Measurements from ENCODE around the gene FXYD2. TPM values are rescaled to one million over a fixed set of nuclear protein-coding genes. Genes with fewer than 3 reads are reported as not detected.

FXYD2 gene
- total and polyA plus RNA-seq, 3 experiments from 2014 or later, result 5.4 to 67.9 (median 8.0) TPM

- peaks cover 0 to 8% (median 0%) of the 10 kb centered on the region in 5 donors for H3K9me3 Mint-ChIP-seq
- no peak overlapping the region for H3K4me3 Mint-ChIP-seq
- H3K4me1 Mint-ChIP-seq, result peaks cover 9 to 10% (median 9%) of the 10 kb centered on the region in 3 donors
- Histone ChIP-seq H3K27ac (ENCODE audit: low read depth, low read length) (no peak overlapping the region), H3K9me3 (ENCODE audit: low read length) (no peaks in the 10 kb centered on the region), H3K36me3 (ENCODE audit: insufficient read depth, low read length) (no peaks in the 10 kb centered on the region), H3K4me3 (ENCODE audit: low read length) (no peak overlapping the region), H3K27me3 (ENCODE audit: insufficient read depth, low read length, poor library complexity, severe bottlenecking) (no peaks in the 10 kb centered on the region), H3K4me1 (ENCODE audit: insufficient read depth, low read length) (no peaks in the 10 kb centered on the region)
- DNase-seq, result no peak
- ChIA-PET POLR2A (no interaction called here), CTCF (interaction anchor here (1.3 to 1.8 kb wide), 2 partner anchors 45 to 95 kb away, joined by 4 to 9 read pairs; no protein-coding TSS in a partner anchor)
- H3K27me3 Mint-ChIP-seq, result peaks cover 7 to 30% of the 10 kb centered on the region in 2 donors
- H3K27ac Mint-ChIP-seq, result peak overlapping the region in 1 of 8 donors; percentile 70
- H3K36me3 Mint-ChIP-seq, result peaks cover 0 to 6% (median 3%) of the 10 kb centered on the region in 3 donors
Measured at GRCh38 chr11:117852309-117852708, 27.8 kb upstream of the FXYD2 start.

- no peaks in the 10 kb centered on the region for H3K4me1 ChIP-seq (ENCODE audit: insufficient read depth, low read length)
- Mint-ChIP-seq H3K9me3 (peaks cover 0 to 8% (median 0%) of the 10 kb centered on the region in 5 donors), H3K27me3 (peaks cover 7 to 26% of the 10 kb centered on the region in 2 donors), H3K27ac (peak overlapping the region in 1 of 8 donors; percentile 17), H3K36me3 (peaks cover 0 to 6% (median 2%) of the 10 kb centered on the region in 3 donors), H3K4me3 (no peak overlapping the region), H3K4me1 (peaks cover 9 to 10% (median 9%) of the 10 kb centered on the region in 3 donors)
- ChIA-PET POLR2A (no interaction called here), CTCF (interaction anchor here (1.3 to 1.8 kb wide), 2 partner anchors 44 to 95 kb away, joined by 4 to 9 read pairs; no protein-coding TSS in a partner anchor)
- H3K27ac ChIP-seq (ENCODE audit: low read depth, low read length), result no peak overlapping the region
- H3K27me3 ChIP-seq (ENCODE audit: insufficient read depth, low read length, poor library complexity, severe bottlenecking), result no peaks in the 10 kb centered on the region
- no peak overlapping the region for H3K4me3 ChIP-seq (ENCODE audit: low read length)
- no peaks in the 10 kb centered on the region for H3K36me3 ChIP-seq (ENCODE audit: insufficient read depth, low read length)
- H3K9me3 ChIP-seq (ENCODE audit: low read length), result no peaks in the 10 kb centered on the region
- no peak for DNase-seq
Measured at GRCh38 chr11:117851852-117852251, 27.3 kb upstream of the FXYD2 start.

- Mint-ChIP-seq H3K4me3 (no peak overlapping the region), H3K27ac (no peak overlapping the region)
- POLR2A ChIA-PET, result no interaction called here
Measured at GRCh38 chr11:117851106-117851505, 26.6 kb upstream of the FXYD2 start.

GRCh38 chr11:117849781-117850414, 25.4 kb upstream of the FXYD2 start:
- Histone ChIP-seq H3K36me3 (ENCODE audit: insufficient read depth, low read length) (no peaks in the 10 kb centered on the region), H3K9me3 (ENCODE audit: low read length) (no peaks in the 10 kb centered on the region), H3K27me3 (ENCODE audit: insufficient read depth, low read length, poor library complexity, severe bottlenecking) (no peaks in the 10 kb centered on the region), H3K27ac (ENCODE audit: low read depth, low read length) (no peak overlapping the region), H3K4me3 (ENCODE audit: low read length) (no peak overlapping the region), H3K4me1 (ENCODE audit: insufficient read depth, low read length) (no peaks in the 10 kb centered on the region)
- Mint-ChIP-seq H3K27ac (peak overlapping the region in 3 of 8 donors; percentile 8 to 39 (median 9)), H3K36me3 (peaks cover 0 to 6% (median 2%) of the 10 kb centered on the region in 3 donors), H3K4me3 (peak overlapping the region in 2 of 7 donors; percentile 1 to 49), H3K4me1 (peaks cover 9 to 12% (median 9%) of the 10 kb centered on the region in 3 donors), H3K9me3 (peaks cover 0 to 8% (median 0%) of the 10 kb centered on the region in 5 donors), H3K27me3 (peaks cover 7 to 12% of the 10 kb centered on the region in 2 donors)
- ChIA-PET CTCF (interaction anchor here (1.6 to 1.7 kb wide), 2 partner anchors 97 to 204 kb away, joined by 5 to 7 read pairs; no protein-coding TSS in a partner anchor), POLR2A (interaction anchor here (0.6 kb wide), 1 partner anchor 199 kb away, joined by 4 read pairs; no protein-coding TSS in a partner anchor)
- no peak for DNase-seq

More at GRCh38 chr11:117851106-117851505, 26.6 kb upstream of the FXYD2 start:
- no peaks in the 10 kb centered on the region for H3K4me1 ChIP-seq (ENCODE audit: insufficient read depth, low read length)
- no peak overlapping the region for H3K27ac ChIP-seq (ENCODE audit: low read depth, low read length)
- no peaks in the 10 kb centered on the region for H3K9me3 ChIP-seq (ENCODE audit: low read length)
- no peak overlapping the region for H3K4me3 ChIP-seq (ENCODE audit: low read length)
- H3K36me3 ChIP-seq (ENCODE audit: insufficient read depth, low read length), result no peaks in the 10 kb centered on the region
- peaks cover 0 to 6% (median 2%) of the 10 kb centered on the region in 3 donors for H3K36me3 Mint-ChIP-seq
- H3K27me3 Mint-ChIP-seq, result peaks cover 7 to 21% of the 10 kb centered on the region in 2 donors
- H3K27me3 ChIP-seq (ENCODE audit: insufficient read depth, low read length, poor library complexity, severe bottlenecking), result no peaks in the 10 kb centered on the region
- H3K4me1 Mint-ChIP-seq, result peaks cover 9 to 10% (median 9%) of the 10 kb centered on the region in 3 donors
- CTCF ChIA-PET, result interaction anchor here (1.3 kb wide), 1 partner anchor 96 kb away, joined by 9 read pairs; no protein-coding TSS in a partner anchor
- peaks cover 0 to 8% (median 0%) of the 10 kb centered on the region in 5 donors for H3K9me3 Mint-ChIP-seq
- no peak for DNase-seq

- peaks cover 8% of the 10 kb centered on the region for H3K4me1 ChIP-seq (ENCODE audit: insufficient read depth, low read length)
- H3K27me3 Mint-ChIP-seq, result peaks cover 0 to 3% of the 10 kb centered on the region in 2 donors
- H3K4me3 Mint-ChIP-seq, result no peak overlapping the region
- H3K9me3 ChIP-seq (ENCODE audit: low read length), result no peaks in the 10 kb centered on the region
- H3K4me3 ChIP-seq (ENCODE audit: low read length), result no peak overlapping the region
- peak; percentile 64 to 87 (median 76) for DNase-seq
- no peak overlapping the region for H3K27ac Mint-ChIP-seq
- ChIA-PET POLR2A (interaction anchor here (0.6 to 1.7 kb wide), 3 partner anchors 36 to 209 kb away, joined by 3 to 8 read pairs (median 4); no protein-coding TSS in a partner anchor), CTCF (interaction anchor here (0.7 to 7.1 kb wide), 23 partner anchors 10 to 327 kb away, joined by 3 to 126 read pairs (median 4); no protein-coding TSS in a partner anchor)
- peaks cover 0 to 2% (median 0%) of the 10 kb centered on the region in 5 donors for H3K9me3 Mint-ChIP-seq
- H3K36me3 ChIP-seq (ENCODE audit: insufficient read depth, low read length), result no peaks in the 10 kb centered on the region
- no peak overlapping the region for H3K27ac ChIP-seq (ENCODE audit: low read depth, low read length)
- no peaks in the 10 kb centered on the region for H3K27me3 ChIP-seq (ENCODE audit: insufficient read depth, low read length, poor library complexity, severe bottlenecking)
- no peaks in the 10 kb centered on the region for H3K36me3 Mint-ChIP-seq
- H3K4me1 Mint-ChIP-seq, result peaks cover 2 to 9% (median 4%) of the 10 kb centered on the region in 3 donors
Measured at GRCh38 chr11:117843666-117844484, 19.3 kb upstream of the FXYD2 start.

GRCh38 chr11:117842131-117842941, 17.8 kb upstream of the FXYD2 start:
- Histone ChIP-seq H3K4me3 (ENCODE audit: low read length) (no peak overlapping the region), H3K9me3 (ENCODE audit: low read length) (no peaks in the 10 kb centered on the region), H3K27me3 (ENCODE audit: insufficient read depth, low read length, poor library complexity, severe bottlenecking) (no peaks in the 10 kb centered on the region), H3K27ac (ENCODE audit: low read depth, low read length) (no peak overlapping the region), H3K4me1 (ENCODE audit: insufficient read depth, low read length) (peaks cover 8% of the 10 kb centered on the region), H3K36me3 (ENCODE audit: insufficient read depth, low read length) (no peaks in the 10 kb centered on the region)
- ChIA-PET POLR2A (interaction anchor here (0.7 kb wide), 1 partner anchor 10 kb away, joined by 4 read pairs; no protein-coding TSS in a partner anchor), CTCF (interaction anchor here (0.7 to 7.1 kb wide), 8 partner anchors 14 to 217 kb away, joined by 3 to 126 read pairs (median 13); no protein-coding TSS in a partner anchor)
- peak in 1 of 5 donors; percentile 30 for DNase-seq
- H3K27ac Mint-ChIP-seq, result no peak overlapping the region
- no peaks in the 10 kb centered on the region for H3K36me3 Mint-ChIP-seq
- H3K4me1 Mint-ChIP-seq, result peaks cover 8 to 22% (median 17%) of the 10 kb centered on the region in 3 donors
- H3K4me3 Mint-ChIP-seq, result no peak overlapping the region
- H3K9me3 Mint-ChIP-seq, result peaks cover 0 to 2% (median 0%) of the 10 kb centered on the region in 5 donors
- peaks cover 0 to 5% of the 10 kb centered on the region in 2 donors for H3K27me3 Mint-ChIP-seq

GRCh38 chr11:117841551-117842031, 17.0 kb upstream of the FXYD2 start:
- Mint-ChIP-seq H3K4me1 (peaks cover 8 to 27% (median 18%) of the 10 kb centered on the region in 3 donors), H3K36me3 (no peaks in the 10 kb centered on the region), H3K9me3 (peaks cover 0 to under 1% (median 0%) of the 10 kb centered on the region in 5 donors), H3K4me3 (no peak overlapping the region), H3K27me3 (peaks cover 0 to 5% of the 10 kb centered on the region in 2 donors), H3K27ac (peak overlapping the region in 1 of 8 donors; percentile 23)
- no peaks in the 10 kb centered on the region for H3K36me3 ChIP-seq (ENCODE audit: insufficient read depth, low read length)
- H3K4me1 ChIP-seq (ENCODE audit: insufficient read depth, low read length), result peaks cover 8% of the 10 kb centered on the region
- DNase-seq, result peak in 1 of 5 donors; percentile 28
- H3K4me3 ChIP-seq (ENCODE audit: low read length), result no peak overlapping the region
- ChIA-PET CTCF (interaction anchor here (0.7 to 7.1 kb wide), 7 partner anchors 14 to 217 kb away, joined by 3 to 126 read pairs (median 14); no protein-coding TSS in a partner anchor), POLR2A (no interaction called here)
- no peaks in the 10 kb centered on the region for H3K27me3 ChIP-seq (ENCODE audit: insufficient read depth, low read length, poor library complexity, severe bottlenecking)
- H3K9me3 ChIP-seq (ENCODE audit: low read length), result no peaks in the 10 kb centered on the region
- H3K27ac ChIP-seq (ENCODE audit: low read depth, low read length), result no peak overlapping the region

All from CD8-positive, alpha-beta memory T cell (primary cell).